Immature natural killer cell (primary cell): ENCODE measurements around the gene SGCA. TPM values are rescaled to one million over a fixed set of nuclear protein-coding genes. Genes with fewer than 3 reads are reported as not detected.

Experiments
- DNase-seq, 3 donors: peaks; one replicate each; pipeline ENCODE4 v3.0.0; 2022; ENCODE audit warnings: mixed read lengths in 1 of 3
- H3K27ac Mint-ChIP-seq, 6 donors: one replicate each; pipeline ENCODE4 v1.8.0; 2020; ENCODE audit warnings: mixed read lengths in 6 of 6, mild to moderate bottlenecking in 5 of 6, inconsistent platforms in 4 of 6, moderate library complexity in 3 of 6
- H3K27me3 Mint-ChIP-seq, 3 donors: one replicate each; pipeline ENCODE4 v1.8.0; 2020 to 2021; ENCODE audit warnings: low read depth in 3 of 3, mild to moderate bottlenecking in 3 of 3, mixed read lengths in 3 of 3, moderate library complexity in 3 of 3, inconsistent platforms in 1 of 3
- H3K36me3 Mint-ChIP-seq, 3 donors: one replicate each; pipeline ENCODE4 v1.8.0; 2020; ENCODE audit warnings: mixed read lengths in 3 of 3, inconsistent platforms in 2 of 3, mild to moderate bottlenecking in 2 of 3
- H3K4me1 Mint-ChIP-seq, 2 donors: one replicate each; pipeline ENCODE4 v1.8.0; 2020; ENCODE audit warnings: inconsistent platforms in 2 of 2, mild to moderate bottlenecking in 2 of 2, mixed read lengths in 2 of 2, moderate library complexity in 1 of 2
- H3K4me3 Mint-ChIP-seq, 5 donors: one replicate each; pipeline ENCODE4 v1.8.0; 2020; ENCODE audit warnings: mild to moderate bottlenecking in 5 of 5, mixed read lengths in 5 of 5, inconsistent platforms in 3 of 5, moderate library complexity in 3 of 5
- H3K9me3 Mint-ChIP-seq, 6 donors: one replicate each; pipeline ENCODE4 v1.8.0; 2020; ENCODE audit warnings: mild to moderate bottlenecking in 6 of 6, mixed read lengths in 6 of 6, inconsistent platforms in 4 of 6, moderate library complexity in 3 of 6
- polyA plus RNA-seq, 3 donors: library from polyadenylated mRNA; unstranded; fragments of 300-500 nt; fragmentation: Illumina TruSeq; gene quantifications; one replicate each; pipeline ENCODE4 v1.2.3, GENCODE V29; 2021

SGCA gene
- polyA plus RNA-seq, 3 donors from 2014 or later, result not detected

DNA sequence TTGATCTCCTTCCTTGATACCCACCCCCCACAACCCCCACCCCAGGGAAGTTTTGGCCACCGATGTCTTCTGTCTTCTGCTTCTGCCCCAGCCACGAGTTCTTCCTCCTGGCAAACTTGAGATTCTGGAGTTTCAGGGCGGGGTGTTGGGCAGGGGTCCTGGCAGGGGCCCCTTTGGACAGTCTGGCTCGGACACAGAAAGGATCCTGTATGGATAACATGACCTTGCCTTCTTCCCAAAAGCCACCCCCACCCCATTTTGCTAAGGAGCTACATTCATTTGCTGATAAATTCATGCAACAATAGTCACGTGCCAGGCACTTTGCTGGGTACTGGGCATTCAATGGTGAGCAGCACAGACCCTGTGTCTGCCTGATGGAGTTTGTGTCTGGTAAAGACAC is 41.5 kb downstream of the SGCA start:
- Mint-ChIP-seq H3K9me3 (no peaks in the 10 kb centered on the region), H3K27ac (peak overlapping the region in 1 of 6 donors; percentile 47), H3K36me3 (no peaks in the 10 kb centered on the region), H3K4me1 (peaks cover 3 to 4% of the 10 kb centered on the region in 2 donors), H3K4me3 (no peak overlapping the region), H3K27me3 (peaks cover 15 to 33% (median 28%) of the 10 kb centered on the region in 3 donors)
- DNase-seq, result no peak

DNA sequence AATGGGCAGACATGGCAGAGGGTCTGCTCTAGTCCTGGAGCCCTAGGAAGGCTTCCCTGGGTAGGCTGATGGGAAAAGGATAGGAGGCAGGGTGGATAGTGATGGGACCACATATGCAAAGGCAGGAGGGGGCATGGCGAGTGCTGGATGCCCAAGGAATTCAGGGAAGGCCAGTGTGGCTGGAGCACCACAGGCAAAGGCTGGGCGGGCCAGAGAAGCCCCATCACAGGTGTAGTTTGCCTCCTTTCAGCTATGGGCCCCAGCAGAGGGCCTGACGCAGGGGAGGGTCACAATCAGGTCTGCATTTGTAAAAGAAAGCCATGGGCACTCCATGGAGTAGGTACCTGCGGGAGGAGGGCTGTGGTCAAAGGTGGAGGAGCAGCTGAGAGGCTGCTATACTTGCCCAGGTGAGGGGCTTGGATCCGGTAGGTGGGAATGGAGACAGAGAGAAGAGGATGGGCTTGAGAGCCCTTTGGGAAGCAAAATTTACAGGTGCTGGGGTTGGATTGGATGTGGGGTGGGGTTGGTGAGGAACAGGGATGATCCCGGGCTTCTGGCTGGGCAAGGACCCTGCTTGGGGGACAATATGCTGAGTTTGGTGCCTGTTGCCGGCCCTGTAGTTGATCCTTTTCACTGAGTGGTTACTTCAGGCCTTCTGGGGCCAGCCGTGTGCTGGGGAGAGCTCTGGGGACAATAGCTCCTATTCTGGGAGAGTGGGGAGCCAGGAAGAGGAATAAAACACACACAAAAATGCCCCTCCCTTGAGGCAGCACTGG is 42.2 kb downstream of the SGCA start:
- DNase-seq, result no peak
- H3K9me3 Mint-ChIP-seq, result no peaks in the 10 kb centered on the region
- H3K4me3 Mint-ChIP-seq, result no peak overlapping the region
- no peaks in the 10 kb centered on the region for H3K36me3 Mint-ChIP-seq
- peaks cover 19 to 31% (median 23%) of the 10 kb centered on the region in 3 donors for H3K27me3 Mint-ChIP-seq
- peaks cover 9 to 11% of the 10 kb centered on the region in 2 donors for H3K4me1 Mint-ChIP-seq
- peak overlapping the region in 2 of 6 donors; percentile 47 to 50 for H3K27ac Mint-ChIP-seq

DNA sequence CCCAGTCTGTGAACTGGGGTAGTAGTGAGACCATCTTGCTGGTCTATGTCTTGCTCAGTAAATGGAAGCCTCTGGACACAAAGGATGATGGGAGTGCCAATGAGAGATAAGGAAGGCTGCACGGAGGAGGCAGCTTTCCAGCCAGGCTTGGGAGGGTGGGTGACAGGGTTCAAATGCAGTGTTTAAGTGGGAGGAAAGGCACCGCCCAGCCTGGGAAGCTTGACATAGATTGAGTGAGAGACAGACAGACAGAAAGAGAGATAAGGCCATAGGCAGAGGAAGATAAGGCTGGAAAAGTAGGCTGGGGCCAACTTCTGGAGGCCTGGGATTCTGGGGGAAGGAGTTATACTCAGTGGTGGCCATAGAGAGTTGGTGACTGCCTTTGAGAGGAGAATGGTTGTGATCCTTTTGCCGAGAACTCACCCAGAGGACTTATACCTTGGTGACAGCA is 42.8 kb downstream of the SGCA start:
- peaks cover 13 to 17% of the 10 kb centered on the region in 2 donors for H3K4me1 Mint-ChIP-seq

DNA sequence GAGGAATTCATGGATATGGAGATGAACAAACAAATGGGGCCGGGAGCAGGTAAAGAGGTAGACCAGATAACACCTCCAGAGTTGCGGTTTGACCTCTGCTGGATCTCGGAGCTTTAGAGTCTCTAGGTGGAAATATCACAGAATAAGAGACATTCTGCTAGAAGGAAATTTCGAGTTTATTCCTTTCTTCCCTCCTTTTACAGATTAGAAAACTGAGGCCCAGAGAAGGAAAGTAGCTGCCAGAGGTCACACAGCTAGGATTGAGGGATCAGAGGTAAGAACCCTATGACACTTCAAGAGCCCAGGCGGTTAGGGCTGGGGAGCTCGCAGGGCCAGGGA is 43.3 kb downstream of the SGCA start:
- Mint-ChIP-seq H3K27me3 (peaks cover 19 to 31% (median 22%) of the 10 kb centered on the region in 3 donors), H3K36me3 (no peaks in the 10 kb centered on the region), H3K4me3 (no peak overlapping the region)

More for the DNA sequence above, 42.8 kb downstream of the SGCA start:
- no peaks in the 10 kb centered on the region for H3K36me3 Mint-ChIP-seq
- H3K9me3 Mint-ChIP-seq, result no peaks in the 10 kb centered on the region
- no peak for DNase-seq
- no peak overlapping the region for H3K4me3 Mint-ChIP-seq
- peaks cover 22 to 31% (median 23%) of the 10 kb centered on the region in 3 donors for H3K27me3 Mint-ChIP-seq
- H3K27ac Mint-ChIP-seq, result peak overlapping the region in 1 of 6 donors; percentile 33

DNA sequence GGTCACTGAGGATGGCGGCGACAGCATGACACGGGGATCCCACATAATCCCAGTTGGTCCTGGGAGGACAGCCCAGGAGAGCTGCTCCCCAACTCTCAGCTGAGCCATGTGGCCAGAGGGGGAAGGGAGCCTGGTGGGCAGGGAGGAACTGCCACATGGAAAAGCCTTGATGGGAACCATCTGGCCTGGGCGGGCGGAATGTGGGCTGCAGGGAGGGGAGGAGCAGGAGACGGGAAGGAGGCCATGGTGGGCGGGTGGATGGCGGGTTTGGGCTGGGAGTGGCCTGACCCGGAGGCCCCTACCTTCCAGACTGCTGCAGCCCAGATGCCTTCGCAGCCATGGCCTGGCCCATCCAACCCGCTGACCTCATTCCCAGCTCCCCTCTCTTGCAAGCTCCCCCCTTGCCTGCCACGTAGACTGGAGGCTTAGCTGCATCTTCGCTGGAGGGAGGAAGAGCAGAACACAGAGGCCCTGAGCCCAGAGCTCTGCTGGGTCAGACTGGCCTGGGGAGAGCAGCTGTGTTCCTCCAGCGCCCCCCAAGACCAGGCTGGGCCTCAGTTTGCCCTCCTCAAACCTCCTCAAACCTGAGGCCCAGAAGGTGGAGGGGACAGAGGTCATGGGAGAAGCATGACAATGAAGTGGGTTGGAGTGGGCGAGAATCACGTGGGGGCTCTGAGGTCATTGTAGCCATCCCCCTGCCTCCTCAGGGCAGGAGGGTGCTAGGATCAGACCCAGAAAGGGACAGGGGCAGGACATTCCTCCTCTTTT is 43.9 kb downstream of the SGCA start:
- Mint-ChIP-seq H3K27ac (no peak overlapping the region), H3K27me3 (peaks cover 17 to 32% (median 22%) of the 10 kb centered on the region in 3 donors), H3K9me3 (no peaks in the 10 kb centered on the region), H3K36me3 (no peaks in the 10 kb centered on the region), H3K4me3 (no peak overlapping the region), H3K4me1 (peaks cover 15 to 26% of the 10 kb centered on the region in 2 donors)
- no peak for DNase-seq

More for the DNA sequence above, 43.3 kb downstream of the SGCA start:
- Mint-ChIP-seq H3K9me3 (no peaks in the 10 kb centered on the region), H3K4me1 (peaks cover 13 to 22% of the 10 kb centered on the region in 2 donors), H3K27ac (no peak overlapping the region)
- no peak for DNase-seq

DNA sequence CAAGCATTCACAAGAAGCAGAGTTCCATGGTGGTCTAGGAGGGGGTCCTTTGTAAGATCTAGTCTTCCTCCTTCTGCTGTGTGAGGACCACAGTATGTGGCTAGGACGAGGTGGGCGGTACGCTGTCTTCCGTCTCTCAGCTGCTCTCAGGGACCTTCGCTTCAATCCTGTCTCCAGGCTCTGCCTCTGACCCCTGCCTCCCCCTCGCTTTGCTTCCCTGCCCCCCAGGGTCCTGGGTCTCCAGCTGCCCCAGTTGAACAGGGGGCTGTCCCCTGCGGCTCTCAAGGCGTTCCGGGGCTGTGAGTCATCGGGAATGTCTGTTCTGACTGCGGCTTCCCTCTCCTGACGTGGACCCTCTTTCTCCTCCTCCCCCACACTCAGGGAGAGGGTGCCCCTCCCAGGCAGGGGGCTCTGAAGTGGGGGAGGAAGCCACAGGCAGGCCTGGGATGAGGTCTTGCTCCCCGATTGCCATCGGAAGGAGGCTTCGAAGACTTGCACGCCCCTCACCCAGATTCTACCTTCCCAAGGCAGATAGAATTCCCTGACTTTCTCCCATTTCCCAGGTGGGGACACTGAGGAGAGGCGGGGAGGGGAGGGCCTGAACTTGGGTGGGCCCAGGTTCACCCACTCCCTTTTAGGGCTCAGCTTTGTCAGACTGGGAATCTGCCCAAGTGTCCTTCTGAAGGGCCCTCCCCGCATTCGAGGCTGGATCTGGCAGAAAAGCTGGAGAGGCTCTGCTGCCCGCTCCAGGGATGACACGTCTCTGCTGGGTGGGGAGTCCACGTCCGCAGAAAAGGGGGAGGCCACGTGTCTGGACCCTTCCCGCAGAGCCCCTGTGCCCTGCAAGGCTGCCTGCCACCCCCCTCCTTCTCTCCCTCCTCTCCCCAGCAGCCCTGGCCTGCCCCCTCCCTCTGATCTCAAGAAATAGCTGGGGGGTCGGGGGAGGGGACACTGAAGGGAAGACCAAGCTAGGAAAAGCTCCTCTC is 44.7 kb downstream of the SGCA start:
- Mint-ChIP-seq H3K36me3 (no peaks in the 10 kb centered on the region), H3K9me3 (no peaks in the 10 kb centered on the region), H3K27ac (no peak overlapping the region), H3K4me1 (peaks cover 15 to 26% of the 10 kb centered on the region in 2 donors), H3K27me3 (peaks cover 11 to 33% (median 19%) of the 10 kb centered on the region in 3 donors), H3K4me3 (no peak overlapping the region)
- no peak for DNase-seq

DNA sequence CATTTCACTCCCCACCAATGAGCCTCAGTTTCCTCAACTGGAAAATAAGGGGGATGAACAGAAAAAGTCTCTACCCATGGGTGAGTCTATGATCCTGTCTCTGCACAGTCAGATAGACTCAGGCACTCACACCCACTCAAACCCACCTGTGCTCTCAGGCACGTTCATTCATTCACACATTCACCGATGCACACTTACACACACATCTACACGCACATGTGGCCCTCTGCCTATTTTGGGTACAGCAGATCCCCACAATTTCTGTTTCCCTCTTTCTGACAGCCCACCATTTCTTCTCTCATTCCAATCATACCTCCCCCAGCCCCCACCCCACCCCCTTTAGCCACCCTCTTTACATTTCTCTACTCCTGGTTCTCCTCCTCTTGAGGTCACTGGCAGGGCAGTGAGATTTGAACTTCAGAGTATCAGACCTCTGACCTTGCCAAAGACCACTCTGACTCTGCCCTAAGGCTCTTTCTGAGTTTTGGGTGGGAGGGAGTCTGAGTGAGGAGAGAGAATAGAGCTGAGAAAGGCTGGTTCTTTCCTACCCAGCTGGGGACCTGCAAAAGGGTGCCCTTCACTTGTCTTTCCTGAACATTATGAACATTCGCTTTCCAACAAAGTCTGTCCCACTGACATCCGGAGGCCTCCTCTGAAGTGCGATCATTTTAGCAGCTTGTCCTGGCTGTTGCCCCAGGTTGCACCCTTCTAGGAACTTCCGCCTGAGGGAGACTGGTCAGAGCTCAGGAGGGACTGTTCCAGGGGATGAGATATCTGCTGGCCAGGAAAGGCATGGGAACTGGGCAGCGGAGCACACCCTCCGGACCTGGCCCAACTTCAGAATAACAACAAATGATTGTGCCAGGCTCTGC is 45.7 kb downstream of the SGCA start:
- H3K4me3 Mint-ChIP-seq, result no peak overlapping the region
- DNase-seq, result no peak
- peak overlapping the region in 2 of 6 donors; percentile 11 to 40 for H3K27ac Mint-ChIP-seq
- peaks cover 15 to 26% of the 10 kb centered on the region in 2 donors for H3K4me1 Mint-ChIP-seq
- no peaks in the 10 kb centered on the region for H3K36me3 Mint-ChIP-seq
- no peaks in the 10 kb centered on the region for H3K9me3 Mint-ChIP-seq
- peaks cover 8 to 31% (median 16%) of the 10 kb centered on the region in 3 donors for H3K27me3 Mint-ChIP-seq

DNA sequence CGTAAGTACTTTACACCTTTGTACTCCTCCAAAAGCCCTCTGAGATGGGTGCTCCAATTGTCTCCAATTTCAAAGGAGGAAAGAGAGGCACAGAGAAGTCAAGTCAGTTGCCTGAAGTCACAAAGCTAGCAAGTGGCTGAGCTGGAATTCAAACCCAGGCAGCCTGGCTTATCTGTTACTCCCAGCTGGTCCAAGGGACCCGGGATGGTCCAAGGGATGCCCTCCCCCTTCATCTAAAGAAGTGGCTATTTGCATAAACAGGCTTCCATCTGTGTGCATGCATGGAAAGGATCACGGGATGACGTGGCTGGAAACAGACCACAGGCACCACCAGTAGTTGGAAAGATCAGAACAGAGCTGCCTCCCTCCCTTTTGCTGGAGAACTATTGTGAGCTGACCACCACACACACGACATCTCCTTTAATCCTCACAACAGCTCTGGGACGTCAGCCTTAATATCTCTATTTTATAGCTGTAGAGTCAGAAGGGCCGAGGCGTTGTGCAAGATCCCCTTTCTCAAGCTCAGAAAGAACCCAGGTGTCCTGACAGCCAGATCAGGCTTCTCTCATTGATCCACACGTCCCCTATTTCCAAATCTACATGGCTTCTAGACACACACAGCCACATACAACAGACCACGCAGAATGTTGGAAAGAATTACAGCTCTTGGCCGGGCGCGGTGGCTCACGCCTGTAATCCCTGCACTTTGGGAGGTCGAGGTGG is 46.5 kb downstream of the SGCA start:
- Mint-ChIP-seq H3K27me3 (peaks cover 13 to 26% (median 16%) of the 10 kb centered on the region in 3 donors), H3K4me3 (peak overlapping the region in 1 of 5 donors; percentile 18), H3K9me3 (no peaks in the 10 kb centered on the region), H3K4me1 (peaks cover 15 to 26% of the 10 kb centered on the region in 2 donors), H3K36me3 (no peaks in the 10 kb centered on the region), H3K27ac (peak overlapping the region in 1 of 6 donors; percentile 22)
- no peak for DNase-seq

DNA sequence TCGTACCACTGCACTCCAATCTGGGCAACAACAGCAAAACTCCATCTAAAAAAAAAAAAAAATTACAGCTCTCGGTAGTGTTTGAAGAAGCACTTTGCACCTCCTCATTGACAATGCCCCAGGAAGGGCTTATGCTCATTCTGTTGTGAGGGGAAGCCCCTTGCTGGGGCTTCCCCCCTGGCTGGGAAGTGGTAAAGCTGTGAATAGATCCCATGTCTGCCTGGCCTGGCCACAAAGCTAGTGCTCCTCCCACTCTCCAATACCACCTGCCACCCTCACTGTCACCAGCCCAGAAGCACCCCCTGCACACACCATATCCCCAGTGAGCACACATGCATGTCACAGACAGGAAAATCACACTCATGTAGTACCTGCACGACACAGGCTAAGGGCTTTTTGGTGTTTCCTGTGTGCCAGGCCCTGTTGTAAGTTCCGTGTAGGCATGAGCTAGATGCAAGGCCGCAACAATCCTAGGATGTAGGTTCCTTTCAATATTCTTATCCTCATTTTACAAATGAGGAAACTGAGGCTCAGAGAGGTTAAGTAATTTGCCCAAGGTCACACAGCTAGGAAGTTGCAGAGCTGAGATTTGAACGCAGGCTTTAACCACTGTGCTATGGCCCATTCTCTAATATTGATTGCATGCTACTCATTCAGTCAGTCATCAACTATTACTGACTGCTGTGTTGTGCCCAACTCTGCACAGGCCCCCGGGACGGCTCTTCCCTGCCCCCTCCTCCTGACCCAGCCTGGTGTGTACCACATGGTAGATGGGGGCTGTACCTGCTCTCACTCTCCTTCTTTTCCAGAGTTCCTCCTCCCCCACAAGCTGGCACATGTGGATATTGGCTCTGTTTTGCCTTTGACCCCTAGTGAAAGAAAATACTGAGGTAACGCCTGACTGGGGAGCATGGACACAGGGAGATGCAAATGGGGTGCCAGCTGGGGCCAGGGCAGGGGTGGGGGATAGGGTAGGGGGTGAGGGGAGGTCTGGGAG is 47.5 kb downstream of the SGCA start:
- peak overlapping the region in 3 of 5 donors; percentile 1 to 58 (median 27) for H3K4me3 Mint-ChIP-seq
- DNase-seq, result peak; percentile 67 to 77 (median 76)
- no peaks in the 10 kb centered on the region for H3K36me3 Mint-ChIP-seq
- H3K27me3 Mint-ChIP-seq, result peaks cover 14 to 24% (median 15%) of the 10 kb centered on the region in 3 donors
- peaks cover 15 to 26% of the 10 kb centered on the region in 2 donors for H3K4me1 Mint-ChIP-seq
- H3K9me3 Mint-ChIP-seq, result no peaks in the 10 kb centered on the region
- peak overlapping the region in 4 of 6 donors; percentile 2 to 43 (median 32) for H3K27ac Mint-ChIP-seq

DNA sequence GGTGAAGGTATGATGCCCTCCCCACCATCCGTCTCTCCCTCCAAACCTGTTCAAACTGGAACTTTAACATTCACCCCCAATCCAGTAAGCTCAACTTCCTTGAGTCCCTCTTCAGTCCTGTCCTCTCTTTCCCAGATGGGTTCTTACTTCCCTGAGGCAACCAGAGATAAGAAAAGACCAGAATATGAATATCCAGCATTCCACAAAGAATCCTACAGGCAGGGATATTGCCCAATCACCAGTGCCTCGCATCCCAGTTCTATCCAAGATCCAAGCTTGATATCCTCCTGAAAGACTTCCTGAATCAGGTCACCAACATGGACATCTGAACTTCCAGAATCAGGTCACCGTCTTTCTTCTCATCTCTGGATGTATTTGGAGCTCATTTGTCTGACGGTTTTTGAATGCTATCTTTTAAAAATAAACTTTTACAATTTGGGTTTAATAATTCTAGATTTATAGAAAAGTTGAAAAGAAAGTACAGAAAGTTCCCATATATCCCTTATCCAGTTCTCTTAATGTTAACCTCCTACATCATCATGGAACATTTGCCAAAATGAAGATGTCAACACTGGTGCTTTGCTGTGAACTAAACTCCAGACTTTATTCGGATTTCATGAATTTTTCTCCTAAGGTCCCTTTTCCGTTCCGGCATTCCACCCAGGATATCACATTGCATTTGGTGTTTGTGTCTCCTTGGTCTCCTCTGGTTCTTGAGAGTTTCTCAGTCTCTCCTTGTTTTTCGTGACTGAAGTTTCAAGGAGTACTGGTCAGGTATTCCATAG is 49.4 kb downstream of the SGCA start:
- H3K27ac Mint-ChIP-seq, result peak overlapping the region in 1 of 6 donors; percentile 49

More for the DNA sequence above, 49.4 kb downstream of the SGCA start:
- H3K36me3 Mint-ChIP-seq, result no peaks in the 10 kb centered on the region
- DNase-seq, result no peak
- peaks cover 9 to 16% (median 11%) of the 10 kb centered on the region in 3 donors for H3K27me3 Mint-ChIP-seq
- H3K9me3 Mint-ChIP-seq, result no peaks in the 10 kb centered on the region
- H3K4me1 Mint-ChIP-seq, result peaks cover 15 to 26% of the 10 kb centered on the region in 2 donors
- no peak overlapping the region for H3K4me3 Mint-ChIP-seq
